ENCODE measurements around the gene PNPO. TPM values are rescaled to one million over a fixed set of nuclear protein-coding genes. Genes with fewer than 3 reads are reported as not detected.

Gene PNPO
- total RNA-seq, 1 experiment from 2014 or later: 88.0 TPM

- no peaks in the 10 kb centered on the region for H3K27me3 Mint-ChIP-seq (ENCODE audit: unreplicated experiment)
- CTCF ChIA-PET: no interaction called here
- no TSS peak for BruUV-seq (replicated peaks)
- peaks cover 22% of the 10 kb centered on the region for H3K36me3 Mint-ChIP-seq (ENCODE audit: insufficient read depth, unreplicated experiment)
- H3K4me3 Mint-ChIP-seq (ENCODE audit: low read depth, unreplicated experiment): no peak overlapping the region
- H3K27ac Mint-ChIP-seq (ENCODE audit: unreplicated experiment): no peak overlapping the region
- TF ChIP-seq, protein P1, sequence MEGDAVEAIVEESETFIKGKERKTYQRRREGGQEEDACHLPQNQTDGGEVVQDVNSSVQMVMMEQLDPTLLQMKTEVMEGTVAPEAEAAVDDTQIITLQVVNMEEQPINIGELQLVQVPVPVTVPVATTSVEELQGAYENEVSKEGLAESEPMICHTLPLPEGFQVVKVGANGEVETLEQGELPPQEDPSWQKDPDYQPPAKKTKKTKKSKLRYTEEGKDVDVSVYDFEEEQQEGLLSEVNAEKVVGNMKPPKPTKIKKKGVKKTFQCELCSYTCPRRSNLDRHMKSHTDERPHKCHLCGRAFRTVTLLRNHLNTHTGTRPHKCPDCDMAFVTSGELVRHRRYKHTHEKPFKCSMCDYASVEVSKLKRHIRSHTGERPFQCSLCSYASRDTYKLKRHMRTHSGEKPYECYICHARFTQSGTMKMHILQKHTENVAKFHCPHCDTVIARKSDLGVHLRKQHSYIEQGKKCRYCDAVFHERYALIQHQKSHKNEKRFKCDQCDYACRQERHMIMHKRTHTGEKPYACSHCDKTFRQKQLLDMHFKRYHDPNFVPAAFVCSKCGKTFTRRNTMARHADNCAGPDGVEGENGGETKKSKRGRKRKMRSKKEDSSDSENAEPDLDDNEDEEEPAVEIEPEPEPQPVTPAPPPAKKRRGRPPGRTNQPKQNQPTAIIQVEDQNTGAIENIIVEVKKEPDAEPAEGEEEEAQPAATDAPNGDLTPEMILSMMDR (IDR thresholded peaks at IDR 0.05; ENCODE audit: unreplicated experiment): no peak
- DNase-seq: no peak
- intact Hi-C loops (cut with micrococcal nuclease; ENCODE audit: unreplicated experiment): no loop called here
- H3K4me1 Mint-ChIP-seq (ENCODE audit: low read depth, unreplicated experiment): no peaks in the 10 kb centered on the region
- H3K9me3 Mint-ChIP-seq (ENCODE audit: low read depth, unreplicated experiment): no peaks in the 10 kb centered on the region
These were observed 25.5 kb upstream of the PNPO start for GRCh38 chr17:47915776-47916398.

GRCh38 chr17:47916489-47917208 lies 24.7 kb upstream of the PNPO start:
- no peak for DNase-seq
- H3K36me3 Mint-ChIP-seq (ENCODE audit: insufficient read depth, unreplicated experiment): peaks cover 20% of the 10 kb centered on the region

DNA sequence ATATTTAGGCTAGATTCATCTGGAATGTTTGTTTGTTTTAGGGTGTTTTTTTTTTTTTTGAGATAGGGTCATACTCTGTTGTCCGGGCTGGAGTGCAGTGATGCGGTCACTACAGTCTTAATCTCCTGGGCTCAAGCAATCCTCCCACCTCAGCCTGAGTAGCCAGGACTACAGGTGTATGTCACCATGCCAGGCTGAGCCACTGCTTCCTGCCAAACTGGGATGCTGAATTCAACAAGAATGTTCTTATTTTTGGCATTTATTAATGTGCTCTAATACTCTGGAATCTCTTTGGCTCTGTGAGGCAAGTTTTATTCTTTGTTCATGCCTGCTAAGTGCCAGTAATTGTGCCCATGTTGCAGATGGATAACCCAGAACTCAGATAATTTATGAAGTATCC lies 23.8 kb upstream of the PNPO start:
- H3K27me3 Mint-ChIP-seq (ENCODE audit: unreplicated experiment): no peaks in the 10 kb centered on the region
- intact Hi-C loops (cut with micrococcal nuclease; ENCODE audit: unreplicated experiment): no loop called here
- no peaks in the 10 kb centered on the region for H3K4me1 Mint-ChIP-seq (ENCODE audit: low read depth, unreplicated experiment)
- CTCF ChIA-PET: no interaction called here
- TF ChIP-seq, protein P1 (IDR thresholded peaks at IDR 0.05; ENCODE audit: unreplicated experiment): no peak
- peaks cover 13% of the 10 kb centered on the region for H3K36me3 Mint-ChIP-seq (ENCODE audit: insufficient read depth, unreplicated experiment)
- DNase-seq: no peak
- TSS peak; percentile 38 for BruUV-seq (replicated peaks)
- H3K27ac Mint-ChIP-seq (ENCODE audit: unreplicated experiment): no peak overlapping the region
- no peak overlapping the region for H3K4me3 Mint-ChIP-seq (ENCODE audit: low read depth, unreplicated experiment)
- no peaks in the 10 kb centered on the region for H3K9me3 Mint-ChIP-seq (ENCODE audit: low read depth, unreplicated experiment)

More at GRCh38 chr17:47916489-47917208, 24.7 kb upstream of the PNPO start:
- H3K27ac Mint-ChIP-seq (ENCODE audit: unreplicated experiment): no peak overlapping the region
- no peaks in the 10 kb centered on the region for H3K4me1 Mint-ChIP-seq (ENCODE audit: low read depth, unreplicated experiment)
- no peak overlapping the region for H3K4me3 Mint-ChIP-seq (ENCODE audit: low read depth, unreplicated experiment)
- H3K9me3 Mint-ChIP-seq (ENCODE audit: low read depth, unreplicated experiment): no peaks in the 10 kb centered on the region
- H3K27me3 Mint-ChIP-seq (ENCODE audit: unreplicated experiment): no peaks in the 10 kb centered on the region
- TF ChIP-seq, protein P1 (IDR thresholded peaks at IDR 0.05; ENCODE audit: unreplicated experiment): no peak
- BruUV-seq (replicated peaks): TSS peak; percentile 57
- intact Hi-C loops (cut with micrococcal nuclease; ENCODE audit: unreplicated experiment): no loop called here
- CTCF ChIA-PET: no interaction called here

GRCh38 chr17:47918006-47918405 lies 23.4 kb upstream of the PNPO start:
- H3K36me3 Mint-ChIP-seq (ENCODE audit: insufficient read depth, unreplicated experiment): peaks cover 16% of the 10 kb centered on the region
- H3K9me3 Mint-ChIP-seq (ENCODE audit: low read depth, unreplicated experiment): no peaks in the 10 kb centered on the region
- no peak for DNase-seq
- TF ChIP-seq, protein P1 (IDR thresholded peaks at IDR 0.05; ENCODE audit: unreplicated experiment): no peak
- H3K4me3 Mint-ChIP-seq (ENCODE audit: low read depth, unreplicated experiment): no peak overlapping the region
- H3K4me1 Mint-ChIP-seq (ENCODE audit: low read depth, unreplicated experiment): no peaks in the 10 kb centered on the region
- intact Hi-C loops (cut with micrococcal nuclease; ENCODE audit: unreplicated experiment): no loop called here
- no peak overlapping the region for H3K27ac Mint-ChIP-seq (ENCODE audit: unreplicated experiment)
- H3K27me3 Mint-ChIP-seq (ENCODE audit: unreplicated experiment): no peaks in the 10 kb centered on the region
- CTCF ChIA-PET: no interaction called here
- no TSS peak for BruUV-seq (replicated peaks)
